ENCODE measurements around the gene NACC2.
A peak's percentile ranks its signal among the peaks of the same experiment; 100 is the strongest.

Gene NACC2

GRCh38 chr9:136054798-136055714 lies 40.0 kb downstream of the NACC2 start:
- DNase-seq, result no peak

DNA sequence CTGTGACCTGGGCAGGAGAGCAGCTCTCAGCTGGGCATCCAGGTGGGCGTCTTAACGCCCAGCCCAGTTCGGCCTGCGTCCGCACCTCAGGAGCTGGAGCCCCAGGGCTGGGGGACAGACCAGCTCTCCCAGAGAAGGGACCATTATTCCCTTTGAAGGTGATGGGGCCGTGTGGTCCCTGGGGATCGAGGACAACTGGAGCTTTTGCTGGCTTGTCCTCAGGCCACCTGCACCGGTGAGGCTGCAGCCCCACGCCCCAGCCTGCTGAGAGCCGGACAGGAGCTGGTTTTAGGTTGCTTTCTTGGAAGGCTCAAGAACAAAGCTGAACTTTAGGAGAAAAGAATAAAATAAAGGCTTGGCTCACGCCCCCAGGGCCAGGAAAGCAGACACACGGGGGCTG lies 40.9 kb downstream of the NACC2 start:
- DNase-seq, result no peak

DNA sequence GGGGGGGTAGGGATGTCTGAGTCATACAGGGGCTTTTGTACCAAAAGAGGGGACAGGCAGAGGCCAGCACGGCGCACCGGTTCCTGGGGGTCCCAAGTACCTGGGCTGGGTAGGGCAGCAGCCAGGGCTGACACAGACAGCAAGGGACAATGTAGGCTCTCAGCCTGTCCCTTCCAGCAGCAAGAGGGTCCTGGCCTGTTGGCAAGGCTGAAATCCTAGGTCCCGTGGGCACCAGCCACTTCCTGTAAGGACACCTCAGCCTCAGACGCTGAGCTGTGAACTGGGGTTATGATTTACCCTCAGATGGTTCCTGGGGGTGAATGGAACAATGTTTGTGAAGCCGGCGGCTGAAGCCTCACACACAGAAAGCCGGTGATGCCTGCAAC lies 41.3 kb downstream of the NACC2 start:
- no peak for DNase-seq

- no peak for DNase-seq
Measured at GRCh38 chr9:136052991-136053756, 41.9 kb downstream of the NACC2 start.

GRCh38 chr9:136052472-136052880 lies 42.6 kb downstream of the NACC2 start:
- DNase-seq, result no peak

GRCh38 chr9:136051837-136052471 lies 43.1 kb downstream of the NACC2 start:
- peak; percentile 17 for DNase-seq

DNA sequence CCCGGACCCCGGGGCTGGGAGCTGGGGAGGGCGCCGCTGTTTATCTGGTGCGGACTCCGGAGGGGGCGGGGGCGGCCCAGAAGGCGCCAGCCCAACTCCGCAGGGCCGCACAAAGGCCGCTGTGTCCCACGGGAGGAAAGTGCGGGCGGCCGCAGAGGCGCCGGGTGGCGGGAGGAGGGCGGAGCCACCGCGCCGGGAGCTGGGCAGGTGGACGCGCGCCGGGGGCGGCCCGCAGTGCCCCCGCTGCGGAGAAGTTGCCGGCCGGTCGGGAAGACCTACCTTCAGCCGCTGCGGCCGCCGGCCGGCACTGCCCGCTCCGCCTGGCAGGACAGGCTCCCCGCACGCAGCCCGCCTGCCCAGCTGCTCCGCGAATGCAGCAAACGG lies 43.6 kb downstream of the NACC2 start:
- no peak for DNase-seq

DNA sequence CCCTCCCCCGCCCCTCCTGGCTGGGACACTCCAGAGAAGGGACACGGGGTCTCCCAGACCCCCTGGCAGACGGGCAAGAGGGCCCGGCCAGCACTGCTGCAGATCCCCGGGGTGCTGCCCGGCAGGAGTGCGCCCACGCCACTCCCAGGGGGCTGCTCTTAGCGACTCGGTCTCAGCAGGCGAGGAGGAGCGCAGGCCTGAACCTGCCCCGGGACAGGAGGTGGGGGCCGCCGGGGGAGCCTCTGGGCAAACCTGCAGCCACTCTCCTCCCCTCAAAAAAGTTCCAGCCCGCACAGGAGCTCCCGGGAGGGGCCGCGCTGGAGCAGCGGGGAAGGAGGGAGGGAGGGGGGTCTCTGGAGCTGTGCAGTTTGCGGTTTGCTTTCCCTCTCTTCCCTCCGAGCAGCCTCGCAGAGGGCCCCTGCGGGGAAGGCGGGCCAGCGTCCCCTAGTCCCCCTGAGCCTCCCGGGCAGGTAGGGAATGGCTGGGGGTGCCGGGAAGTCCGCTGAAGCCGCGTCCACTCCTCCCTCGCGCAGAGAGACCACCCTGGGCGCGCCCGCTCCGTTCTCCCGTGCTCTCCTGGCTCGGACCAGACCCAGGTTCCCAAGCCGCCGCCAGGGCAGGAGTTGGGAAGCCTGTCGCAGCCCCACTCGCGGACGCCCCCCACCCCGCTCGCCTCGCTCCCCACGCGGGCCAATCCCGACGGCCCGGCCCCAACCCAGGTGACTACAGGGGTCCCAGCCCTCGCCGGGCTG lies 44.2 kb downstream of the NACC2 start:
- DNase-seq, result no peak

DNA sequence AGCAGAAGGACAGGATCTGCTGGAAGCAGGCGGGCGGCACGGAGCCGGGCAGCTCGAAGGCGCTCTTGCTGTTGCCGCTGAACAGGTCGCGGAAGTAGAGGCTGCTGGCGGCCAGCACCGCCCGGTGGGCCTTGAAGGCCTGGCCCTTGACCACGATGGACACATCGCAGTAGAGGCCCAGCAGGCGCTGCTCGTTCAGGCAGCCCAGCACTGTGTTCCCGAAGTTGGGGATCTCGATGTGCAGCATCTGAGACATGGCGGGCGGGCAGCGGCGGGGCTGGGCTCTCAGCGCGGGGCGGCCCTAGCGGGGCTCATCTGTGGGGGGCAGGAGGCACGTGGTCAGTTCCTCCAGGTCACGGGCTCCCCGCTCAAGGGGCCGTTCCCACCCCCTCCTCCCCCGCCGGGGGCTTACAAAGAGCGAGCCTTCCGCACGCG lies 44.8 kb downstream of the NACC2 start:
- DNase-seq, result no peak

- DNase-seq, result no peak
Measured at GRCh38 chr9:136049491-136050265, 45.4 kb downstream of the NACC2 start.

DNA sequence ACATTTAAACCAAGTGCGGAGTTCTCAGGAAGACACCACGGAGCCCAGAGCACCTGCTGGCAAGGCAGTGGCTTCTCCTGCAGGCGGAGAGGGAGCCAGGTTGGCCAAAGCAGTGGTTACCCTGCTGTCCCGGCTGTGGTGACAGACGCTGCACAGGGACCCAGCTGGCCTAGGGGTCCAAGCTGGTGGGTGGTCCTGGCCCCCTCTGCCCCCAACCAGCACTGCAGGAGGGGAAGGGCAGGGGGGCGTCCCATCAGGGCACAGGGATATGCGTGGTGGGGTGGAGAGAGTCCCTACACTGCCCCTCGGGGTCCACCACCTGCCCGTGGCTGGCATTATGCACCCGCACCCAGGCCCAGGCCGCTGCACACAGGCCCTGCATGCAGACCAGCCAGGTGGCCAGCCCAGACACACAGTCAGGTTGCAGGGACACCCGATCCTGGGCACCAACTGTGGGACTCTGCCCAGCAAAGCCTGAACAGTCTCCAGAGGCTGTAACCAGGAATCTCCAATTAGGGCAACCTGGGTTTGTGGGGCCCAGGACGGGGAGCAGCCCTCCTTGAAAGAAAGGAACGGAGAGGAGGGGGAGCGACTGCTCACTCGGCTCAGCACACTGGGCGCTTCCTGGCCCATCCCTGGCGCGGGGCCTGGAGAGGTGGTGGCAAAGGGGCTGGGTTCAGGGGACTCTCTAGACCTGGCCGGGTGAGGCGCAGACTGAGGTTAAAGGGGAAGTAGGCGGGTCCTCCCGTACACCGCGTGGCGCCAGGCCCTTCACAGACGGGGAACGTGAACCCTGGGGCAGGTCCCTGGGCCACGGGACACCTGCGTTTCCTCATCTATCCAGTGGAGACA lies 46.3 kb downstream of the NACC2 start:
- DNase-seq, result no peak

- no peak for DNase-seq
Measured at GRCh38 chr9:136047775-136048559, 47.1 kb downstream of the NACC2 start.

- DNase-seq, result no peak
Measured at GRCh38 chr9:136047076-136047774, 47.9 kb downstream of the NACC2 start.

DNA sequence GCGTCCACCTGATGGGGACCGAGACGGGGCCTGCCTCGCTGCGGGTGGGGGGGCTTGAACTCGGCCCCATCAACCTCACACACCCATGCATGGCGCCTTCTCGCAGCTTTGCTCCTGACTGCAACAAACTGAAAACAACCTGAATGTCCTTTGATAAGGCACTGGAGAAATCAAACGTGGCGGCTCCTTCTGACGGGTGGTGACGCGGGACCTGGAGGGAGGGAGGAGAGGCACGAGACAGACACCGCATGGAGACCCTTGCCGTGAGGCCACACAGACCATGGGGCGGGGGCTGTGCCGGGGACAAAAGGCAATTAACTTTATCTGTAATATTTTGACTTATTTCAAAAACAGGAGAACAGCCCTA lies 48.6 kb downstream of the NACC2 start:
- no peak for DNase-seq

DNA sequence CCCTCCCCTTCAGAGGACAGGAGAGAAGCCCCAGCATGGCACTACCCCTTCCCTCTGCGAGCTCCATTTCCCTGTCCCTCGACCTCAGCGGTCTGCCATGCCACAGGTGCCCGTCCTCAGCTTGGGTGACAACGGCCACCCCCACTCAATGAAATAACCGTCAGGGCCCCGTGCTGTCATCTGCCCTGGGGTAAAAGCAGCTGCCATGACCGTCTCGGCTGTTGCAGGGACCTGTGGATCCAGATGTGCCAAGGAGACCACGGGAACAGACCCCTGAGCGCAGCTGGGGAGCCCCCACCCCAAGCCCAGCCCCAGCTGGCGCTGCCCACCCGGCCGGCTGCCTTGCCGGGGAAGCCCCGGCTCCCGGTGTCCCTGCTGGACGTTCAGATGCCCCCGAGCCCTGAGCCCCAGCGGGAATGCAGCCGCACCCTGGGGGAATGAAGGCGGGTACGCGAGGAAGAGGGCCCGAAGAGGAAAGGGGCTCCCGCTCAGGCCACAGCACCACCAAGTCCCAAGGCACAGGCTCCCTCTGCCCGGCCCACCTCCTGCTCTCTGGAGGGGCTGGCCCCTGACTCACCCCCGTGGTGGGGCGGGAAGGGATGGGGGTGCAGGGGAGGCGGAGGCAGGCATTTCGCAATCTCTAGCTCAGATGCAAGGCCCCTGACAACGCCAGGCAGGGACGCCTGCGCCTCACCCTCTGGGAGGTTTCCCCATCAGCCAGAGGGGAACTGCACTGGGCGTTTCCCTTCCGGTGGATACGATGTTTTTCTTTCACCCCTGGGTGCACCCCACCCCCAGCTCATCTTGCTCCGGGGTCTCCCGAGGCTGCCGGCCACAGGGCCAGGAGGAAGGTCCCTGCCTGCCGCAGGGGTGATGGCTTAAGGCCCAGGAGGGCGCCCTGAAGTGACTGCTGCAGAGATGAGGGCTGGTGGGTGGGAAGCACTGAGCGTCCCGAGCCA lies 49.2 kb downstream of the NACC2 start:
- DNase-seq, result no peak

GRCh38 chr9:136044971-136045594 lies 50.0 kb downstream of the NACC2 start:
- DNase-seq, result no peak

DNA sequence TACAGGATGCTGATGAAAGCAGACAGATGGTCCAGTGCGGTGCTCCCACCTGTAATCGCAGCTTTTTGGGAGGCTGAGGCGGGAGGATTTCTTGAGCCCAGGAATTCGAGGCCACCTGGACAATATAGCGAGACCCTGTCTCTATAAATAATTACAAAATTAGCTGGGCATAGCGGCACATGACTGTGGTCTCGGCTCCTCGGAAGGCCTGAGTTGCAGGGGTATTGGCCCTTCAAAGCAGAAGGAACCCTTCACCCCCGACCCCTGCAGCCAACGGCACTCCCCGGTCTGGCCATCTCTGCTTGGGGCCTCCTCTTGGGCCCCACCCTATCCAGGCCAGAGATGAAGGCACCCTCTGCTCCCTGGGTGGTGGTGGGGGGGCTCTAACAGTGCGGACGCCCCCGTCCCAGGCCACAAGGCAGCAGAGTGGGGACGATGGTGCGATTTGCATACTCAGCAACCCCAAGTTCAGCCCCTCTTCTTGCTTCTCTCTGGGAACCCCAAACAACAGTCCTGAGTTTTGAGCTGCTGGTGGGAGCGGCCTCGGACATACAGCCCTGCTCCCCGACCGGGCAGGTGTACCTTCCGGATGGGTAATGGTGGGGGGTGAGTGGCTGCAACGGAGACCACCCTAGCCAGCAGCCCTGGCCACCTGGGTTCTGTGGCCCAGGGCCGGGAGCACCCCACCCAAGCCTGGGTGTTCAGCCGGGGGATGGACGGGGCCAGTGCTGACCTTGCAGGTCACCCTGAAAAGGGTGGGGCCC lies 50.7 kb downstream of the NACC2 start:
- DNase-seq, result no peak

Data from activated naive CD4-positive, alpha-beta T cell treated with Interleukin-2 at 50 U/mL for 16 hours (primary cell).